GM21526 (cell line): Measurements from ENCODE around the gene WDR55.
A peak's percentile ranks its signal among the peaks of the same experiment; 100 is the strongest.
"Not testable (repeated sequence)": the region's sequence is repeated elsewhere in the genome, so short reads cannot be mapped to it uniquely, and the experiment has no call there.

ENCODE experiments used
- ATAC-seq: cut with Tn5 transposase; IDR thresholded peaks from one replicate; pipeline ENCODE4 v1.9.1; 2021; ENCODE audit warnings: moderate library complexity; ENCODE audit not compliant: unreplicated experiment, low FRiP score

Gene WDR55

GRCh38 chr5:140642718-140643117 lies 22.0 kb upstream of the WDR55 start:
- ATAC-seq, result no peak

- ATAC-seq, result peak; percentile 9
Observed at GRCh38 chr5:140647042-140647419, 17.7 kb upstream of the WDR55 start.

GRCh38 chr5:140658870-140659269 lies 5.8 kb upstream of the WDR55 start:
- ATAC-seq, result no peak

GRCh38 chr5:140660371-140660770 lies 4.3 kb upstream of the WDR55 start:
- ATAC-seq, result not testable (repeated sequence)

GRCh38 chr5:140664030-140664358 lies 710 bp upstream of the WDR55 start:
- no peak for ATAC-seq

- not testable (repeated sequence) for ATAC-seq
Observed at GRCh38 chr5:140671035-140671434, 6.3 kb downstream of the WDR55 start.

GRCh38 chr5:140671472-140672125 lies 6.9 kb downstream of the WDR55 start:
- no peak for ATAC-seq

- ATAC-seq, result no peak
Observed at GRCh38 chr5:140672455-140673186, 7.9 kb downstream of the WDR55 start.

GRCh38 chr5:140673187-140673976 lies 8.7 kb downstream of the WDR55 start, which contains the start of gene DND1:
DND1 (minus strand) TSS chr5:140673576; CDS start chr5:140673542, 34 bp downstream.
- ATAC-seq, result no peak

GRCh38 chr5:140674211-140674610 lies 9.5 kb downstream of the WDR55 start:
- no peak for ATAC-seq

GRCh38 chr5:140674629-140675028 lies 9.9 kb downstream of the WDR55 start:
- ATAC-seq, result no peak

- no peak for ATAC-seq
Observed at GRCh38 chr5:140677947-140678346, 13.2 kb downstream of the WDR55 start.

GRCh38 chr5:140678993-140679392 lies 14.3 kb downstream of the WDR55 start:
- no peak for ATAC-seq

GRCh38 chr5:140690376-140690932 lies 25.8 kb downstream of the WDR55 start:
- no peak for ATAC-seq

- ATAC-seq, result peak; percentile 96
Observed at GRCh38 chr5:140690941-140691924, 26.5 kb downstream of the WDR55 start, which contains the start of the genes HARS1 and HARS2. HARS1 (minus strand) TSS chr5:140691370; CDS start chr5:140691304, 66 bp downstream. HARS2 (plus strand) TSS chr5:140691455; CDS start chr5:140691649, 194 bp downstream.

- ATAC-seq, result no peak
Observed at GRCh38 chr5:140694276-140694675, 29.6 kb downstream of the WDR55 start.

GRCh38 chr5:140696891-140697492 lies 32.3 kb downstream of the WDR55 start:
- no peak for ATAC-seq

GRCh38 chr5:140700177-140701144 lies 35.8 kb downstream of the WDR55 start, which contains the start of gene ZMAT2:
ZMAT2 (plus strand) TSS chr5:140700447; CDS start chr5:140700461, 14 bp downstream.
- peak; percentile 86 for ATAC-seq
